ENCODE measurements around the gene RPTOR.

Gene RPTOR

DNA sequence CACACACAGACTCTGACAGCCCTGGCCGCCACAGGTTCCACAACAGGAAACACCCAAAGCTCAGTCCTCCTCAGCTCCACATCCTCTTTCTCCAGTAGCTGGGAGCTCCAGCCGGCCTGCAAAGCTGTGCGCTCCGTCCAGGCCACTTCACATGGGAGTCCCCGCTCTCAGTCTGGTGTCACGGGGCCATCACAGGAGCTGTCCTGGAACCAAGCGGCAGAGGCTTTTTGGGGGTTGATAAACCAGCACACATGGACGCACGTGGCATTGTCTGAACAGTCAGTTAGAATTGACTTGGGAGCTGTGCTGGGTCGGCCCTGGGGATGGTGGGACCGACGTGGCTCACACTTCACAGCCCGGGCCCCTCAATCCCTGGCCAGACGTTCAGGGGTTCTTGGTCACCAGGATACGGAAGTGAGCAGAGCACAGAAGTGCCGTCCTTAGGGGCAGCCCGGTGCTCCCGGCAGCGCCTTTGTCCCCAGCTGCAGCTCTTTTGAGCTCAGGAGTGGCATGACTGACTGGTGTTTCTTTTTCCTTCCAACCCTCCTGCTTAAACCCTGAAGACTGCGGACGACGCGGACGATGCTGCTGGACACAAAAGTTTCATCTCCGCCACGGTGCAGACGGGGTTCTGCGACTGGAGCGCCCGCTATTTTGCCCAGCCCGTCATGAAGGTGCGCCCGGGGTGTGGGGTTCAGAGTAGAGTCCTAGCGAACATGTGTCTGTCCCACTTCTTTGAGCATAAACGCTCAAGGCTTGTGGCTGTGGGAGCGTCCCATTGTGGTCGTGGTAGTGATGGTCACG lies 380.4 kb downstream of the RPTOR start:
- DNase-seq: no peak

DNA sequence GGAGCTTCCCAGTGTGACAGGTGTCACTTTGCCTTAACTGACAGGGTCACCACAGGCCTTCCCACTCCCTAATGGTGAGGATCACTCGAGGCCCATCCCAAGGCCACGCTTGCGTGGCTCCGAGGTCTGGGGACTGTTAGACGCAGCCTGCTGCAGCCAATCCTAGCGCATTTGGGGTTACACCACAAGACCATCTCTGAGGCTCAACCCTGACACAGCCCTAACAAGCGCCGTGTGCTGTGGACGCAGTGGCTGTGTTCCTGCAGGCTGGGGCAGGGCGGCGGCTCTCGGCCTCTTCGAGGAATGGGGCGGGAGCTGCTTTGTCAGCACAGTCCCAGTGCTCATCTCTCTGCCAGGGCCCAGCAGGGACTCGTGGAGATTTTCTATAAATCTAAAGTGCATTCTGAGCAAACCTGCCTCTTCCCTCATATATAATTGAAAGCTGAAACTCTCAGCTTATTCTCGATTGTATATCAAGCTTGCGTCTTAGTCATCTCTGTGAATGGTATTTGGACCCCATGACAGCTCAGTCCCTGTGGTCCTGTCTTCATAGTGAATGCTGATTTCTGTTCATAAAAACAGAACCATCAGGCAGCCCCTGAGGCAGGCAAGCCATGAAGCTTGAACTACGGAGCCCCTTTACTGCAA lies 381.2 kb downstream of the RPTOR start:
- DNase-seq: no peak

GRCh38 chr17:80926591-80927250 lies 382.1 kb downstream of the RPTOR start:
- DNase-seq: no peak

DNA sequence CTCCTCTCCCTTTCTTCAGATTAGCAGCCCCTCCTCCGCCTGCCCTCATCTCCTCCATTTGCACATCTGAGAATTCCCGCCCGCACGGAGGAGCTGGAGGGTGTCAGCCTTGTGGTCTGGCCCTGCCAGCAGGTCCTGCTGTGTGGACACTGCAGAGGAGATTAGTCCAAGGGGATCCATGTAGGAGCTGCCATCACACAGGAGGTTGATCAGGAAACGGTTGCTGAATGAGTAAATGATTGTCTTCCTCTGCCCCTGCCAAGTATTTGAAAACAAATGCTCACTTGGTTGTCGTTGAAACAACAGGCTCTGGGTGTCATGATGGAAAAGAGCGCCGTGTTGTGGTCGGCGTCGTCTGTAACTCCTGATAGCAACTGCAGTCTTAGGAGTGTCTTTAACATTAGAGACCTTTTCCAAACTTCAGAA lies 383.2 kb downstream of the RPTOR start:
- no peak for DNase-seq

- DNase-seq: no peak
These were observed 384.8 kb downstream of the RPTOR start for GRCh38 chr17:80929449-80929848.

GRCh38 chr17:80930335-80931279 lies 386.0 kb downstream of the RPTOR start:
- no peak for DNase-seq

- DNase-seq: no peak
These were observed 387.0 kb downstream of the RPTOR start for GRCh38 chr17:80931421-80932265.

GRCh38 chr17:80935526-80935925 lies 390.9 kb downstream of the RPTOR start:
- no peak for DNase-seq

DNA sequence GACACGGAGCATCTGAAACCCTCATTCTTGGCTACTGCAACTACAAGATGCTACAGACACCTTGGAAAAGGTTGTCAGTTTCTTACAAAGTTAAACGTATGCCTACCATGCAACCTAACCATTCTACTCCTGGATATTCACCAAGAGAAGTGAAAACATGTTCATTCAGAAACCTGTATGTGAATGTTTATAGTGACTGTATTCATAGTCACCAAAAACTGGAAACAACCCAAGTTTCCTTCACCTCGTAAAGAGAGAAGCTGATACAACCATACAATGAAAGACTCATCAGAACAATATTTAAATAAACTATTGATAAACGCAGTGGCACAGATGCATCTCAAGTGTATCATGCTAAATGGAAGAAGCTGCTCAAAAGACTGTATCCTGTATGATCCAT lies 391.6 kb downstream of the RPTOR start:
- DNase-seq: no peak

DNA sequence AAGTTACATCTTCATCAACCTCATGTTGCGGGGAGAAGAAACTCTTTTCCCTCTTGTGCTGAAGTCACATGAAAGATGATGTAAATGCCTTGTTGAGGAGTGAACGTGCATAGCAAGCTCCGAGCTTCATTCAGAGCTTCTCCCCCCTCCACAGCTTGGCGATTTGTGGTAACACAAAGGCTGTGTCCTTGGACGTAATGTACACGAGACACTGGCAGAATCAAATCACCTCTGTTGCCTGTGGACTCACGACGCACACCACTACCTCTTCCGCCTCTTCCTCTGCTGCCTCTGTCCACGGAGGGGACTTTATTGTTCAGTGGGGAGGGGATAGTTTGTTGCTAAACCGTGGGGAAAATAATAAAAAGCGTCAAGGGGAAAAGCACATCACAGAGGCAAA lies 392.1 kb downstream of the RPTOR start:
- no peak for DNase-seq

- no peak for DNase-seq
These were observed 393.1 kb downstream of the RPTOR start for GRCh38 chr17:80937462-80938381.

GRCh38 chr17:80938556-80938955 lies 393.9 kb downstream of the RPTOR start:
- DNase-seq: no peak

DNA sequence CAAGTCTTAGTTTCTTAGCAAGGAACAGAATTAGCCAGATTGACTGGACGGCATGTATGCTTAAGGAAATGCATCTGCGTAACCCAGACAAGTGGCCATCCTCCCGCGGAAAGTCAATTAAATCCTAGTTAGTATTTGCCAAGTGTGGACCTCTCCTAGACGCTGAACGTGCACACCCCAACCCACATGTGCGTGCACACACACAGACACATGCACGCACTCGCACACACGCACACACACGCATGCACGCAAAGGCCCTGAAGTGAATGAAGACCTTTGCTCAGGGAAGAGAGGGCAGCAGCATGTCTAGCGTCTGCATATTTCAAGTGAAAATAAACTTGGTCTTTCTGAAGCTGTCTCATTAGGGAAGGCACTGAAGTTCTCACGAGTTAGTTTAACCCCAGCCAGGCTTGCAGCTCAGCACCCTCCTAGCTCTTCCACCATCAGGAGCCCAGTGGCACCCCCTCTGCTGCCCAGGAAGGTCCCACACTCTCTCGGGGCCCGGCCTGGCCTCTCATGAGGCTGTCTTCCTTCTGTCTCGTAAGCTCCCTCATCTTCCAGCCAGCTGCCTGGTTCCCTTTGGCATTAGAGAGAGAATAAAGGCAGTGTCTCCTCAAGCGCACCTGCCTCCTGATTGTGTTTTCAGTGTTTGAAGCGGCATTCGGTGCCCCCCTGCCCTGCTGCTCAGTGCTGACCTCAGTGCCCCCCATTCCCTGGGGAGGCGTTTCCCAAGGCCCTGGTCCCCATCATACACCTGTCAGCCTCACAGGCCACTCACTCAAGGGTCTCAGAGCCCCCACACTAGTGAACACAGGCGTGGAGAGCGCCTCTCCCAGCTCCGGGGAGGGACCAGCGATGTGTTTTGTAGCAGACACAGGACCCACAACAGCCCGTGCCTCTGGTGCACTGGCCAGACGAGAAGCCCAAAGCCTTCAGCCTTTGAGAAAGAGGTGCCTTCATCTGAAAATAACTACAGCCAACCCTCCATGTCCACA lies 394.8 kb downstream of the RPTOR start:
- DNase-seq: no peak

DNA sequence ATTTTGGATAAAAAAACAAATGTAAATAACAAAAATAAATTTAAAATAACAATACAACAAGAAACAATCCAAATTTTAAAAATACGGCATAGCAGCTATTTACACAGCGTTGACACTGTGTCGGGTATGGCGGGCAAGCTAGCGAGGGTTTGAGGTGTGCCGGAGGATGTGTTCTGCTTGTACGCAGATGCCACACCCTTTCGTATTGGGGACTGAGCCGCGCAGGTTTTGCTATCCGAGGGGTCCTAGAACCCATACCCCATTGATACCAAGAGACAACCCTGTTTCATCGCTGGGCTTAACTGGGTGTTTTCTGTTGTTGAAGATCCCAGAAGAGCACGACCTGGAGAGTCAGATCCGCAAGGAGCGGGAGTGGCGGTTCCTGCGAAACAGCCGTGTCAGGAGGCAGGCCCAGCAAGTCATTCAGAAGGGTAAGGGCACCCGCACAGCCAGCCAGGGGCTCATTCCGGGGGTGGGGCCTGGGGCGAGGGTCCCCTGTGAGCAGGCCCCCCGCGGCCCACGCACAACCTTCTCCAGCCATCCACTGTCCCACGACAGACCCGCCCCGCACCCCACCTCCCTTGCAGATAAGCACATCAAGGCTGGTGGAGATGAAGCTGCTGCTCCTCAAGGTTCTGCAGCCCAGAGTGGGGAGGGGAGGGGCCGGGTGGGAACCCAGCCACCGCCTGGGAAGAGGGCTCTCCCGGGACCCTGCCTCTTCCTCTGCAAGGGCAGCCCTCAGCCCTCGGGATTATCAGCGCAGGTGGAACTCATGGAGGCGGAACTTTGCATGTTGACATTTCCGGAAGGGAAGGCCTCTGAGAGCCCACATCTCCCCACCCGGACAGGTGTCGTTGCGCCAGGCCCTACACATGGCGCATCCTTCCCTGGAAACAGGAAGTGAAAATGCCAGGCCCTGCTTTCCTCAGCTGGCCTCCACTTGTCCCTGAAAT lies 395.8 kb downstream of the RPTOR start:
- DNase-seq: no peak

DNA sequence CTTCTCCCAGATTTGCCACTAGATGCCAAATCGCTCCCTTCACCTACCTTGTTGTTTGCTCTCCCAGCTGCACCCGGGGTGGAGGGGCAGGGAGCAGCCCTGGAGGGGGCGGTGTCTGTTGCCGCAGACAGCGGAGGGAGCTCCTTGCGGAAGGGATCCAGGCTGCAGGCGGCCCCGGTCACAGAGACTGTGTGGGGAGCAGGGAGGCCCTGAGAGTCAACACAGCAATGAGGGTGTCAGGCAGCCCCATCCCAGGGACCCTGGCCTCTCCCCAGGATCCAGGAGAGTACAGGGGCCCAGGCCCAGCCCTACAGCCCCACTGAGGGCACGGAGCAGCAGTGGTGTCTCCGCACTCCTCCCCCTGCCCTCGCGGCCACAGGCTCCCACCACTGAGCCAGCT lies 396.5 kb downstream of the RPTOR start:
- no peak for DNase-seq

GRCh38 chr17:80941743-80942422 lies 397.2 kb downstream of the RPTOR start:
- DNase-seq: no peak
